DND-41 (cell line): ENCODE measurements around the gene TFCP2.

Source experiments
- EZH2 ChIP-seq: IDR thresholded peaks from 3 replicates; pipeline ENCODE4 v1.6.1; 2012; ENCODE audit warnings: borderline replicate concordance, low read depth, mild to moderate bottlenecking, moderate library complexity, low read length, inconsistent platforms; ENCODE audit not compliant: severe bottlenecking
- TF ChIP-seq, protein P1 (sequence below): IDR thresholded peaks from 2 replicates; pipeline ENCODE4 v1.5.1; 2012; ENCODE audit warnings: borderline replicate concordance, low read length, moderate library complexity, mild to moderate bottlenecking; ENCODE audit not compliant: poor library complexity, severe bottlenecking; ENCODE audit errors: extremely low read depth

DNA sequence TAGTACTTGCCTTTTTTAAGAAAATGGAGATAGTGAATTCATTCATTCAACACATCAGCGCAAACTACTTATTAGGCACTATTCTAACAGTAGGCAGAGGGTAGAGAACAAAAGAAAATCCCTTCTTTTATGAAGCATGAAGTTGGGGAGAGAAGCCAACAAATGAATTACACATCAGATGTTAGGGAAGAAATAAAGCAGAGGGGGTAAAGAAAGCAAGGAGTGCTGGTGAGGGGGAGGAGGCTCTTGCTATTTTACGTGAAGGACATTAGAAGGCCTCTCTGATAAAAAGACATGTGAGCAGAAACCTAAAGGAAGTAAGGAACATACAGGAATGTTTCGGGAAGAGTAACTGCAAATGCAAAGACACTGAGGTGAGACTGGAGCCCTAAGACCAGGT, 22.2 kb downstream of the TFCP2 start:
- TF ChIP-seq, protein P1, sequence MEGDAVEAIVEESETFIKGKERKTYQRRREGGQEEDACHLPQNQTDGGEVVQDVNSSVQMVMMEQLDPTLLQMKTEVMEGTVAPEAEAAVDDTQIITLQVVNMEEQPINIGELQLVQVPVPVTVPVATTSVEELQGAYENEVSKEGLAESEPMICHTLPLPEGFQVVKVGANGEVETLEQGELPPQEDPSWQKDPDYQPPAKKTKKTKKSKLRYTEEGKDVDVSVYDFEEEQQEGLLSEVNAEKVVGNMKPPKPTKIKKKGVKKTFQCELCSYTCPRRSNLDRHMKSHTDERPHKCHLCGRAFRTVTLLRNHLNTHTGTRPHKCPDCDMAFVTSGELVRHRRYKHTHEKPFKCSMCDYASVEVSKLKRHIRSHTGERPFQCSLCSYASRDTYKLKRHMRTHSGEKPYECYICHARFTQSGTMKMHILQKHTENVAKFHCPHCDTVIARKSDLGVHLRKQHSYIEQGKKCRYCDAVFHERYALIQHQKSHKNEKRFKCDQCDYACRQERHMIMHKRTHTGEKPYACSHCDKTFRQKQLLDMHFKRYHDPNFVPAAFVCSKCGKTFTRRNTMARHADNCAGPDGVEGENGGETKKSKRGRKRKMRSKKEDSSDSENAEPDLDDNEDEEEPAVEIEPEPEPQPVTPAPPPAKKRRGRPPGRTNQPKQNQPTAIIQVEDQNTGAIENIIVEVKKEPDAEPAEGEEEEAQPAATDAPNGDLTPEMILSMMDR = no peak
- no peak for TF ChIP-seq EZH2
